ENCODE results near the gene CEACAM16.

DNA sequence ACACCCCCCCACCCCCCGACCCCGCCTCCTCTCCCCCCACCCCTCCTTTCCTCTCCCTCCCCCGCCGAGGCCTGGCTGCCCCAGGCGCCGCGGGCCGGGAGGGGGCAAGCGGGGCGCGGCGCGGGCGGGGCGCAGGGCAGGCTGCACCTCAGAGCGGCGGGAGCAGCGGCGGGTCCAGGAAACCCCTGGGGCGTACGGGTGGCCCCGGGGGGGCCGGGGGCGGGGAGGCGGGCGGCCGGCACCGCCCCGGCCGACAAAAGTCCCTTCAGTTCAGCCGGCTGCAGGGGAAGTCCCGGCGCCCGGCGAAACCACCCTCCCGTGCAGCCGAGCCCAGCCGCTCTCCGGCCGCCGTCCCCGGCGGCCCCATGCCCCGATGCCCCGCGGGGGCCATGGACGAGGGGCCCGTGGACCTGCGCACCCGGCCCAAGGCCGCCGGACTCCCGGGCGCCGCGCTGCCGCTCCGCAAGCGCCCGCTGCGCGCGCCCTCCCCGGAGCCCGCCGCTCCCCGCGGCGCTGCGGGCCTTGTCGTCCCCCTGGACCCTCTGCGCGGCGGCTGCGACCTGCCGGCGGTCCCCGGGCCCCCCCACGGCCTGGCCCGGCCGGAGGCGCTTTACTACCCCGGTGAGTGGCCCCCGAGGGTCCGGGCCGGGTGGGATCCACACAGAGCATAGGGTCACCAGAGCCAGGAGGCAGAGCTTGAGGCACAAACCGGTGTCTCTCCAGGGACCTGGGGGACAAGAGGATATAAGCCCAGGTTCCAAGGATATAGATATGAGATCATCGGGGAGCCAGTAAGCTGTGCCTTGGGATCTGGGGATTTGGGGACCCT is 49.7 kb downstream of the CEACAM16 start, which contains the start of gene BCL3:
- TF ChIP-seq, protein P1, sequence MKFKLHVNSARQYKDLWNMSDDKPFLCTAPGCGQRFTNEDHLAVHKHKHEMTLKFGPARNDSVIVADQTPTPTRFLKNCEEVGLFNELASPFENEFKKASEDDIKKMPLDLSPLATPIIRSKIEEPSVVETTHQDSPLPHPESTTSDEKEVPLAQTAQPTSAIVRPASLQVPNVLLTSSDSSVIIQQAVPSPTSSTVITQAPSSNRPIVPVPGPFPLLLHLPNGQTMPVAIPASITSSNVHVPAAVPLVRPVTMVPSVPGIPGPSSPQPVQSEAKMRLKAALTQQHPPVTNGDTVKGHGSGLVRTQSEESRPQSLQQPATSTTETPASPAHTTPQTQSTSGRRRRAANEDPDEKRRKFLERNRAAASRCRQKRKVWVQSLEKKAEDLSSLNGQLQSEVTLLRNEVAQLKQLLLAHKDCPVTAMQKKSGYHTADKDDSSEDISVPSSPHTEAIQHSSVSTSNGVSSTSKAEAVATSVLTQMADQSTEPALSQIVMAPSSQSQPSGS (tag by site-specific recombination; IDR thresholded peaks at IDR 0.05; ENCODE audit: low read depth) = no peak
- TF ChIP-seq ZNF350 (tag by site-specific recombination; IDR thresholded peaks at IDR 0.05) (no peak), YY1 (tag by site-specific recombination; IDR thresholded peaks at IDR 0.05) (no peak)
- TF ChIP-seq, protein P2, sequence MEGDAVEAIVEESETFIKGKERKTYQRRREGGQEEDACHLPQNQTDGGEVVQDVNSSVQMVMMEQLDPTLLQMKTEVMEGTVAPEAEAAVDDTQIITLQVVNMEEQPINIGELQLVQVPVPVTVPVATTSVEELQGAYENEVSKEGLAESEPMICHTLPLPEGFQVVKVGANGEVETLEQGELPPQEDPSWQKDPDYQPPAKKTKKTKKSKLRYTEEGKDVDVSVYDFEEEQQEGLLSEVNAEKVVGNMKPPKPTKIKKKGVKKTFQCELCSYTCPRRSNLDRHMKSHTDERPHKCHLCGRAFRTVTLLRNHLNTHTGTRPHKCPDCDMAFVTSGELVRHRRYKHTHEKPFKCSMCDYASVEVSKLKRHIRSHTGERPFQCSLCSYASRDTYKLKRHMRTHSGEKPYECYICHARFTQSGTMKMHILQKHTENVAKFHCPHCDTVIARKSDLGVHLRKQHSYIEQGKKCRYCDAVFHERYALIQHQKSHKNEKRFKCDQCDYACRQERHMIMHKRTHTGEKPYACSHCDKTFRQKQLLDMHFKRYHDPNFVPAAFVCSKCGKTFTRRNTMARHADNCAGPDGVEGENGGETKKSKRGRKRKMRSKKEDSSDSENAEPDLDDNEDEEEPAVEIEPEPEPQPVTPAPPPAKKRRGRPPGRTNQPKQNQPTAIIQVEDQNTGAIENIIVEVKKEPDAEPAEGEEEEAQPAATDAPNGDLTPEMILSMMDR (tag by site-specific recombination; IDR thresholded peaks at IDR 0.05) = no peak
